K562 (cell line): ENCODE measurements around the gene CTIF. TPM values are rescaled to one million over a fixed set of nuclear protein-coding genes. Genes with fewer than 3 reads are reported as not detected.

Experiments used
- CHD1 ChIP-seq: fragments of 200-600 bp; sonication (generic); IDR thresholded peaks from one replicate; pipeline ENCODE4 v1.6.1; 2012; ENCODE audit warnings: mild to moderate bottlenecking, moderate library complexity, low read length, inconsistent platforms
- FOXJ3 ChIP-seq: sonication (generic); formaldehyde crosslinking; IDR thresholded peaks from 2 replicates; pipeline ENCODE4 v1.4.0; 2020; ENCODE audit warnings: mild to moderate bottlenecking, missing genetic modification reagents
- JUNB ChIP-seq: fragments of 450-650 bp; formaldehyde crosslinking; conservative IDR thresholded peaks from 2 replicates; pipeline ENCODE4 v1.4.0; 2020; ENCODE audit warnings: mild to moderate bottlenecking
- ZFP36 ChIP-seq: fragments of 150-350 bp; IDR thresholded peaks from 2 replicates; pipeline ENCODE4 v1.6.1; 2018; ENCODE audit warnings: low read length, low read depth; ENCODE audit not compliant: partially characterized antibody
- ZNF197 ChIP-seq: fragments of 200-800 bp; sonication (Bioruptor generic); IDR thresholded peaks from 2 replicates; pipeline ENCODE4 v1.6.1; 2016; ENCODE audit warnings: low read depth, missing genetic modification characterization, missing compliant biosample characterization
- polyA plus RNA-seq, 8 experiments: library from polyadenylated mRNA; depleted of rRNA in 4 of 8; stranded (reverse) in 5 of 8; unstranded in 3 of 8; fragments of >200 nt; fragmentation: Nextera tagmentation in 2 of 8; fragmentation: Illumina TruSeq in 1 of 8; extraction: Ambion mirVana in 2 of 8; extraction: Trizol in 1 of 8; gene quantifications; 2 replicates each; pipeline versions ENCODE4 v1.2.1 to v1.2.3, GENCODE V29; 2011 to 2014; ENCODE audit warnings: inconsistent platforms in 1 of 8, missing spikeins in 1 of 8
- total RNA-seq, 7 experiments: library from RNA; depleted of rRNA in 6 of 7; stranded (reverse); fragments of >200 nt in 6 of 7; fragmentation: Illumina TruSeq in 2 of 7; extraction: Trizol in 2 of 7; gene quantifications; 2 replicates each; pipeline versions ENCODE4 v1.2.1 to v1.2.3, GENCODE V29; 2011 to 2021; ENCODE audit warnings: low replicate concordance in 1 of 7
- TF ChIP-seq, protein P1 (sequence below): sonication (generic); formaldehyde crosslinking; IDR thresholded peaks from 2 replicates; pipeline ENCODE4 v1.8.0; 2022; ENCODE audit warnings: mild to moderate bottlenecking, missing genetic modification reagents, borderline replicate concordance
- TF ChIP-seq, protein P2 (sequence below): conservative IDR thresholded peaks from 2 replicates; pipeline ENCODE4 v1.6.1; 2011; ENCODE audit warnings: low read depth, mild to moderate bottlenecking, low read length; ENCODE audit not compliant: control insufficient read depth
- TF ChIP-seq, protein P3 (sequence below): fragments of 250-450 bp; sonication (Bioruptor Pico); IDR thresholded peaks from 2 replicates; pipeline ENCODE4 v1.9.0; 2021; ENCODE audit warnings: mild to moderate bottlenecking, inconsistent platforms

CTIF gene
- total and polyA plus RNA-seq, 9 of the 15 experiments (the other 6 are each of a cell fraction or from before 2014, with no cell fraction given) = 0.17 to 11.5 (median 2.2) TPM

DNA sequence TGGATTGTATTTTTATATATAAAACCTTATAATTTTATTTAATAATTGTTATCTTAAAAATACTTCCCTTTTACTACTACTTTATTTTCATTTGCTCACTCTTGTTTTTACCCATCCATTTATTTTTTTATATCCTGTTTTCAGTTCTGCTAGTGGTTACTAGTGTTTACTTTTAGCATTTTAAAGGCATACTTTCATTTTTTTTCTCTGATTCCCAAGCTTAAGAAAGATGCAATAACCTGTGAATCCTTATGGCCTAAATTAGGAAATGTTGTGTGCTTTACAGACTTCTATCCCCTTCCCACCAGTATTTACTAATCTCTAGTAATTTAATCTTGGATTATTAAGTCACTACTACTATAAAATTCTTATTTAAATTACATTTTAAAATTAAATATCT, 272.0 kb downstream of the CTIF start (continued):
- TF ChIP-seq, protein P1, sequence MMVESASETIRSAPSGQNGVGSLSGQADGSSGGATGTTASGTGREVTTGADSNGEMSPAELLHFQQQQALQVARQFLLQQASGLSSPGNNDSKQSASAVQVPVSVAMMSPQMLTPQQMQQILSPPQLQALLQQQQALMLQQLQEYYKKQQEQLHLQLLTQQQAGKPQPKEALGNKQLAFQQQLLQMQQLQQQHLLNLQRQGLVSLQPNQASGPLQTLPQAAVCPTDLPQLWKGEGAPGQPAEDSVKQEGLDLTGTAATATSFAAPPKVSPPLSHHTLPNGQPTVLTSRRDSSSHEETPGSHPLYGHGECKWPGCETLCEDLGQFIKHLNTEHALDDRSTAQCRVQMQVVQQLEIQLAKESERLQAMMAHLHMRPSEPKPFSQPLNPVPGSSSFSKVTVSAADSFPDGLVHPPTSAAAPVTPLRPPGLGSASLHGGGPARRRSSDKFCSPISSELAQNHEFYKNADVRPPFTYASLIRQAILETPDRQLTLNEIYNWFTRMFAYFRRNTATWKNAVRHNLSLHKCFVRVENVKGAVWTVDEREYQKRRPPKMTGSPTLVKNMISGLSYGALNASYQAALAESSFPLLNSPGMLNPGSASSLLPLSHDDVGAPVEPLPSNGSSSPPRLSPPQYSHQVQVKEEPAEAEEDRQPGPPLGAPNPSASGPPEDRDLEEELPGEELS = no peak
- TF ChIP-seq ZFP36 (no peak), FOXJ3 (CRISPR knock-in tag) (no peak), CHD1 (no peak), ZNF197 (CRISPR knock-in tag) (no peak), JUNB (CRISPR knock-in tag) (no peak)
- TF ChIP-seq, protein P2, sequence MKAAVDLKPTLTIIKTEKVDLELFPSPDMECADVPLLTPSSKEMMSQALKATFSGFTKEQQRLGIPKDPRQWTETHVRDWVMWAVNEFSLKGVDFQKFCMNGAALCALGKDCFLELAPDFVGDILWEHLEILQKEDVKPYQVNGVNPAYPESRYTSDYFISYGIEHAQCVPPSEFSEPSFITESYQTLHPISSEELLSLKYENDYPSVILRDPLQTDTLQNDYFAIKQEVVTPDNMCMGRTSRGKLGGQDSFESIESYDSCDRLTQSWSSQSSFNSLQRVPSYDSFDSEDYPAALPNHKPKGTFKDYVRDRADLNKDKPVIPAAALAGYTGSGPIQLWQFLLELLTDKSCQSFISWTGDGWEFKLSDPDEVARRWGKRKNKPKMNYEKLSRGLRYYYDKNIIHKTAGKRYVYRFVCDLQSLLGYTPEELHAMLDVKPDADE = no peak
- TF ChIP-seq, protein P3, sequence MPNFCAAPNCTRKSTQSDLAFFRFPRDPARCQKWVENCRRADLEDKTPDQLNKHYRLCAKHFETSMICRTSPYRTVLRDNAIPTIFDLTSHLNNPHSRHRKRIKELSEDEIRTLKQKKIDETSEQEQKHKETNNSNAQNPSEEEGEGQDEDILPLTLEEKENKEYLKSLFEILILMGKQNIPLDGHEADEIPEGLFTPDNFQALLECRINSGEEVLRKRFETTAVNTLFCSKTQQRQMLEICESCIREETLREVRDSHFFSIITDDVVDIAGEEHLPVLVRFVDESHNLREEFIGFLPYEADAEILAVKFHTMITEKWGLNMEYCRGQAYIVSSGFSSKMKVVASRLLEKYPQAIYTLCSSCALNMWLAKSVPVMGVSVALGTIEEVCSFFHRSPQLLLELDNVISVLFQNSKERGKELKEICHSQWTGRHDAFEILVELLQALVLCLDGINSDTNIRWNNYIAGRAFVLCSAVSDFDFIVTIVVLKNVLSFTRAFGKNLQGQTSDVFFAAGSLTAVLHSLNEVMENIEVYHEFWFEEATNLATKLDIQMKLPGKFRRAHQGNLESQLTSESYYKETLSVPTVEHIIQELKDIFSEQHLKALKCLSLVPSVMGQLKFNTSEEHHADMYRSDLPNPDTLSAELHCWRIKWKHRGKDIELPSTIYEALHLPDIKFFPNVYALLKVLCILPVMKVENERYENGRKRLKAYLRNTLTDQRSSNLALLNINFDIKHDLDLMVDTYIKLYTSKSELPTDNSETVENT (CRISPR knock-in tag) = no peak
